Neural cell (in vitro differentiated cells): ENCODE data around the gene GPAM. TPM values are rescaled to one million over a fixed set of nuclear protein-coding genes. Genes with fewer than 3 reads are reported as not detected.

Source experiments
- polyA plus RNA-seq: library from polyadenylated mRNA; depleted of rRNA; stranded (reverse); fragments of >200 nt; gene quantifications from 2 replicates; pipeline ENCODE4 v1.2.3, GENCODE V29; 2014

GPAM gene
- polyA plus RNA-seq, 1 donor from 2014 or later: 17.3 TPM

Other genes starting within 250 kb of the GPAM start
- not detected in 2 replicates for gene TECTB, start 99.6 kb upstream of the GPAM start, polyA plus RNA-seq
- gene ACSL5, start 190.4 kb upstream of the GPAM start, polyA plus RNA-seq: not detected in 2 replicates